GM12878 (cell line): Measurements from ENCODE around the gene CCN5.

Source experiments
- CEBPB ChIP-seq, 2 experiments: fragments of 150-350 bp in 1 of 2; IDR thresholded peaks; 2 replicates each; pipeline ENCODE4 v1.6.1; 2012 to 2014; ENCODE audit warnings: low read depth in 2 of 2, low read length in 2 of 2, borderline replicate concordance in 1 of 2, inconsistent platforms in 1 of 2
- E2F4 ChIP-seq: IDR thresholded peaks from 2 replicates; pipeline ENCODE4 v1.6.1; 2012; ENCODE audit warnings: low read depth, low read length, improper control_type of control experiment
- EZH2 ChIP-seq: IDR thresholded peaks from 2 replicates; pipeline ENCODE4 v1.6.1; 2012; ENCODE audit warnings: low read depth, mild to moderate bottlenecking, control low read depth, inconsistent platforms, low read length, borderline replicate concordance; ENCODE audit not compliant: control insufficient read depth
- HDAC6 ChIP-seq: fragments of 200-600 bp; sonication (generic); IDR thresholded peaks from one replicate; pipeline ENCODE4 v1.8.0; 2017; ENCODE audit warnings: antibody characterized with exemption; ENCODE audit not compliant: unreplicated experiment
- MAX ChIP-seq: IDR thresholded peaks from 2 replicates; pipeline ENCODE4 v1.6.1; 2012; ENCODE audit warnings: low read depth, low read length, improper control_type of control experiment
- MYC ChIP-seq: IDR thresholded peaks from 2 replicates; pipeline ENCODE4 v1.6.1; 2011; ENCODE audit warnings: mild to moderate bottlenecking, low read length, moderate library complexity, inconsistent platforms; ENCODE audit not compliant: insufficient read depth, insufficient replicate concordance, insufficient read length, severe bottlenecking
- NR2F1 ChIP-seq: fragments of 450-650 bp; conservative IDR thresholded peaks from 2 replicates; pipeline ENCODE4 v1.6.1; 2017; ENCODE audit warnings: mild to moderate bottlenecking
- POLR2A ChIP-seq: IDR thresholded peaks from 2 replicates; pipeline ENCODE4 v1.6.1; 2011; ENCODE audit warnings: low read depth, mild to moderate bottlenecking, low read length
- RAD21 ChIP-seq: IDR thresholded peaks from 2 replicates; pipeline ENCODE4 v1.6.1; 2011; ENCODE audit warnings: mild to moderate bottlenecking, low read depth, low read length, moderate library complexity; ENCODE audit not compliant: insufficient read depth
- SIN3A ChIP-seq: IDR thresholded peaks from 2 replicates; pipeline ENCODE4 v1.6.1; 2012; ENCODE audit warnings: low read depth, low read length, improper control_type of control experiment
- TF ChIP-seq, protein P1 (sequence below), 3 experiments: IDR thresholded peaks in 2 of 3; conservative IDR thresholded peaks in 1 of 3; 2 replicates each; pipeline ENCODE4 v1.5.1; 2011; ENCODE audit warnings: low read depth in 3 of 3, low read length in 3 of 3, mild to moderate bottlenecking in 3 of 3, control low read depth in 2 of 3, moderate library complexity in 2 of 3, inconsistent platforms in 1 of 3, mixed read lengths in 1 of 3; ENCODE audit not compliant: control insufficient read depth in 2 of 3, insufficient read depth in 1 of 3; ENCODE audit errors: extremely low read depth in 1 of 3
- TF ChIP-seq, protein P2 (sequence below): fragments of 450-650 bp; IDR thresholded peaks from 2 replicates; pipeline ENCODE4 v1.6.1; 2017; ENCODE audit warnings: mild to moderate bottlenecking

DNA sequence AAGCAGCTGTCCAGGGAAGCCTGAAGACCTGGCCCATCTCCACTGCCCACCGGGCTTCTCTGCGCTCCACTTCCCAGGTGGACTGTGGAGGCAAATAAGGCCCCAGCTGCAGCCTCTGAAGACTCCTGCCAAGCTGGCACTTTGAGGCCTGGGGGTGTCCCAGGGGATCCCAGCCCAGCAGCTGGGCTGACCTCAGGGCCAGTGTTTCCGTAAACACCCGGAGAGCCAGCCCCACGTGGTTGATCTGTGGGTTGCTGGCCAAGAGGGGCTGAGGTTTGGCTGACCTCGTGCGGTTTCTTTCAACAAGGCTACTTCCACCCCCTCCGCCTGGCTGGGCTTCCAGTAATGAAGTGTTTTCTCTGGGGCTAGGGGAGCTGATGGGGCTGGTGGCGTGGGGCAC is 12.4 kb upstream of the CCN5 start:
- TF ChIP-seq, protein P1, sequence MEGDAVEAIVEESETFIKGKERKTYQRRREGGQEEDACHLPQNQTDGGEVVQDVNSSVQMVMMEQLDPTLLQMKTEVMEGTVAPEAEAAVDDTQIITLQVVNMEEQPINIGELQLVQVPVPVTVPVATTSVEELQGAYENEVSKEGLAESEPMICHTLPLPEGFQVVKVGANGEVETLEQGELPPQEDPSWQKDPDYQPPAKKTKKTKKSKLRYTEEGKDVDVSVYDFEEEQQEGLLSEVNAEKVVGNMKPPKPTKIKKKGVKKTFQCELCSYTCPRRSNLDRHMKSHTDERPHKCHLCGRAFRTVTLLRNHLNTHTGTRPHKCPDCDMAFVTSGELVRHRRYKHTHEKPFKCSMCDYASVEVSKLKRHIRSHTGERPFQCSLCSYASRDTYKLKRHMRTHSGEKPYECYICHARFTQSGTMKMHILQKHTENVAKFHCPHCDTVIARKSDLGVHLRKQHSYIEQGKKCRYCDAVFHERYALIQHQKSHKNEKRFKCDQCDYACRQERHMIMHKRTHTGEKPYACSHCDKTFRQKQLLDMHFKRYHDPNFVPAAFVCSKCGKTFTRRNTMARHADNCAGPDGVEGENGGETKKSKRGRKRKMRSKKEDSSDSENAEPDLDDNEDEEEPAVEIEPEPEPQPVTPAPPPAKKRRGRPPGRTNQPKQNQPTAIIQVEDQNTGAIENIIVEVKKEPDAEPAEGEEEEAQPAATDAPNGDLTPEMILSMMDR (IDR thresholded peaks at IDR 0.05 in 2 of 3, conservative IDR thresholded peaks at IDR 0.05 in 1 of 3; ENCODE audit: control insufficient read depth in 2 of 3, extremely low read depth in 1 of 3, insufficient read depth in 1 of 3, low read depth in 3 of 3, low read length in 3 of 3) = no peak
- TF ChIP-seq POLR2A = no peak
- TF ChIP-seq MYC = no peak
- TF ChIP-seq, protein P2, sequence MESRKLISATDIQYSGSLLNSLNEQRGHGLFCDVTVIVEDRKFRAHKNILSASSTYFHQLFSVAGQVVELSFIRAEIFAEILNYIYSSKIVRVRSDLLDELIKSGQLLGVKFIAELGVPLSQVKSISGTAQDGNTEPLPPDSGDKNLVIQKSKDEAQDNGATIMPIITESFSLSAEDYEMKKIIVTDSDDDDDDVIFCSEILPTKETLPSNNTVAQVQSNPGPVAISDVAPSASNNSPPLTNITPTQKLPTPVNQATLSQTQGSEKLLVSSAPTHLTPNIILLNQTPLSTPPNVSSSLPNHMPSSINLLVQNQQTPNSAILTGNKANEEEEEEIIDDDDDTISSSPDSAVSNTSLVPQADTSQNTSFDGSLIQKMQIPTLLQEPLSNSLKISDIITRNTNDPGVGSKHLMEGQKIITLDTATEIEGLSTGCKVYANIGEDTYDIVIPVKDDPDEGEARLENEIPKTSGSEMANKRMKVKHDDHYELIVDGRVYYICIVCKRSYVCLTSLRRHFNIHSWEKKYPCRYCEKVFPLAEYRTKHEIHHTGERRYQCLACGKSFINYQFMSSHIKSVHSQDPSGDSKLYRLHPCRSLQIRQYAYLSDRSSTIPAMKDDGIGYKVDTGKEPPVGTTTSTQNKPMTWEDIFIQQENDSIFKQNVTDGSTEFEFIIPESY = no peak
- no peak for TF ChIP-seq RAD21
- no peak for TF ChIP-seq E2F4
- no peak for TF ChIP-seq CEBPB (IDR thresholded peaks at IDR 0.05; ENCODE audit: borderline replicate concordance in 1 of 2, low read depth in 2 of 2, low read length in 2 of 2)
- no peak for TF ChIP-seq SIN3A
- no peak for TF ChIP-seq HDAC6
- peak; percentile 88 for TF ChIP-seq NR2F1
- no peak for TF ChIP-seq EZH2
- TF ChIP-seq MAX = 0 out of 2 replicates have a peak, but pooled peaks have one; percentile 62
